Gastroesophageal sphincter (tissue), 3 donors: Measurements from ENCODE around the gene CRYBG1.

Source experiments
- POLR2A ChIP-seq, 2 donors: fragments of 450-650 bp; IDR thresholded peaks; one replicate each; pipeline ENCODE4 v1.6.1; 2017; ENCODE audit warnings: antibody characterized with exemption in 2 of 2, mild to moderate bottlenecking in 2 of 2, moderate library complexity in 1 of 2
- TF ChIP-seq, protein P1 (sequence below), 4 experiments: fragments of 200-600 bp in 2 of 4; fragments of 450-650 bp in 2 of 4; sonication (generic) in 1 of 4; IDR thresholded peaks; one replicate each; pipeline ENCODE4 v1.5.1; 2017 to 2019; ENCODE audit warnings: antibody characterized with exemption in 4 of 4, mild to moderate bottlenecking in 2 of 4, moderate library complexity in 2 of 4

DNA sequence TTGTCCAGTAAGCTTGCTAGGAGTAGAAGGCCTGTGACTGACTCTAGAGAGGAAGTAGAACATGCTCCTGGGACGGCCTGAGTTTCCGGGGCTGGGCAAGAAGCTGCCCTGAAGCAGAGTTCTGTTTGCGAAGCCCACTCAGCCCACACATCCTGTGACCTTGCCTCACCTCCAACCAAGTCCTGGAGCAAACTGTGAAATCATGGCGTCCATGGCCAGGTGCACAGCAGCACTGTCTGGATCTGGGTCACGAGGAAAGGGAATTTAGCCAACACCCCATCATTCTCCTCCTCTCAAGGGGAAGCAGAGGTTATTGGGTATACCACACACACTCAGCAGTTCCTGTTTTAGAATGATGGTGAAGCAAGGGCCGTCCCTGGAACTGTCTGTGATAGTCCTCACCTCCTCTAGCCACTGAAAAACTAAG lies 87.5 kb downstream of the CRYBG1 start:
- TF ChIP-seq, protein P1, sequence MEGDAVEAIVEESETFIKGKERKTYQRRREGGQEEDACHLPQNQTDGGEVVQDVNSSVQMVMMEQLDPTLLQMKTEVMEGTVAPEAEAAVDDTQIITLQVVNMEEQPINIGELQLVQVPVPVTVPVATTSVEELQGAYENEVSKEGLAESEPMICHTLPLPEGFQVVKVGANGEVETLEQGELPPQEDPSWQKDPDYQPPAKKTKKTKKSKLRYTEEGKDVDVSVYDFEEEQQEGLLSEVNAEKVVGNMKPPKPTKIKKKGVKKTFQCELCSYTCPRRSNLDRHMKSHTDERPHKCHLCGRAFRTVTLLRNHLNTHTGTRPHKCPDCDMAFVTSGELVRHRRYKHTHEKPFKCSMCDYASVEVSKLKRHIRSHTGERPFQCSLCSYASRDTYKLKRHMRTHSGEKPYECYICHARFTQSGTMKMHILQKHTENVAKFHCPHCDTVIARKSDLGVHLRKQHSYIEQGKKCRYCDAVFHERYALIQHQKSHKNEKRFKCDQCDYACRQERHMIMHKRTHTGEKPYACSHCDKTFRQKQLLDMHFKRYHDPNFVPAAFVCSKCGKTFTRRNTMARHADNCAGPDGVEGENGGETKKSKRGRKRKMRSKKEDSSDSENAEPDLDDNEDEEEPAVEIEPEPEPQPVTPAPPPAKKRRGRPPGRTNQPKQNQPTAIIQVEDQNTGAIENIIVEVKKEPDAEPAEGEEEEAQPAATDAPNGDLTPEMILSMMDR (IDR thresholded peaks at IDR 0.05) = no peak
- TF ChIP-seq POLR2A (IDR thresholded peaks at IDR 0.05) = no peak
